Superior temporal gyrus (tissue), 1 donor: ENCODE data around the gene CLIP3.
"Not testable (repeated sequence)": the region's sequence is repeated elsewhere in the genome, so short reads cannot be mapped to it uniquely, and the experiment has no call there.

ENCODE experiments used
- DNase-seq: peaks from one replicate; pipeline ENCODE4 v3.0.0-alpha.2; 2016; ENCODE audit errors: extremely low spot score

The CLIP3 gene

GRCh38 chr19:36049080-36049698 lies 16.5 kb upstream of the CLIP3 start:
- no peak for DNase-seq

DNA sequence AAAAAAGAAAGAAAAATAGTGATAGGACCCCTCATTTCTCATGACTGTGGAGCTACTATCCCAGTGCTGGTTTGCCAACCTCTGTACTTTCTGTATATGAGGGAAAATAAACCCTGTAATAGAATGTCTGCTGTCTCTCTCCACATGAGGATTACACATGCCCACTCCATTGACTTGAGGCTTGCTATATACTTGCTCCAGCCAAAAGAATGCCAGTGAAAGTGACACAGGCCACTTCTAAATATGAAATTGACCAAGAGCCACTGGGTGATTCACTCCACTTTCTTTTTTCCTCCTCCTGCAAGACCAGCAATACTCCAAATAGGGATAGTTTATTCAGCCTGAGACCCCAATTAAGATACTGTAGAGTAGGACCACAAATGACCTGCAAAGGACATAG lies 15.2 kb upstream of the CLIP3 start:
- no peak for DNase-seq

- no peak for DNase-seq
These were observed 13.9 kb upstream of the CLIP3 start for GRCh38 chr19:36046443-36047050.

- peak; percentile 51 for DNase-seq
These were observed 11.3 kb upstream of the CLIP3 start for GRCh38 chr19:36043952-36044351.

- no peak for DNase-seq
These were observed 9.2 kb upstream of the CLIP3 start for GRCh38 chr19:36041831-36042230.

- DNase-seq: not testable (repeated sequence)
These were observed 8.4 kb upstream of the CLIP3 start for GRCh38 chr19:36041092-36041491.

- no peak for DNase-seq
These were observed 7.8 kb upstream of the CLIP3 start for GRCh38 chr19:36040495-36040894.

DNA sequence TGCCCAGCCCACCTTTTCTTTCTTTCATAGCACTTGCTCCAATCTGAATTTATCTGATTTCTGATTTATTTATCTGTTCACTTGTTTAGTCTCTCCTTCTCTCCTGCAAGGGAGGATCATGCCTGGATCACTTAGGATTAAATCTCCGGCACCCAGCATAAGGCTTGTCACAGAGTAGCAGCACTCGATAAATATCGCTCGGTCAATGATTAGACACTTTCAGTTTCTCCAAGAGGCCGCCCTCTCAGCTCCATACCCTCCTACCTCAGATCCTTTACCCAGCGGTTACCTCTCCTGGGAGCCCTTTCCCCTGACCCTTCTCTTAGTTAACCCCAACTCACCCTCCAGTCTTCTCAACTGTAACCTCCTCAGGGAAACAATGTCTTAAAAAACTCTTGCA lies 1.4 kb downstream of the CLIP3 start:
- DNase-seq: no peak

- no peak for DNase-seq
These were observed 2.2 kb downstream of the CLIP3 start for GRCh38 chr19:36030264-36031148.

GRCh38 chr19:36028313-36029041 lies 4.2 kb downstream of the CLIP3 start:
- DNase-seq: peak; percentile 53

DNA sequence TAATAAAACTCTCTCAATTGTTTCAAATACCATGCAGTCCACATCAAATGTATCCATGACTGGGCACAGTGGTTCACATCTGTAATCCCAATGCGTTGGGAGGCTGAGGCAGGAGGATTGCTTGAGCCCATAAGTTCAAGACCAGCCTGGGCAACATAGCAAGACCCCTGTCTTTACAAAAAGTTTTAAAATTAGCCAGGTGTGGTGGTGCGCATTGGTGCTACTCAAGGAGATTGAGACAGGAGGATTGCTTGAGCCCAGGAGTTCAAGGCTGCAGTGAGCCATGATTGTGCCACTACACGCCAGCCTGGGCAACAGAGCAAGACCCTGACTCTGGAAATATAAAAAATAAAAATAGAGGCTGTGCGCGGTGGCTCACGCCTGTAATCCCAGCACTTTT lies 5.0 kb downstream of the CLIP3 start:
- DNase-seq: no peak

GRCh38 chr19:36026091-36026876 lies 6.4 kb downstream of the CLIP3 start:
- no peak for DNase-seq

DNA sequence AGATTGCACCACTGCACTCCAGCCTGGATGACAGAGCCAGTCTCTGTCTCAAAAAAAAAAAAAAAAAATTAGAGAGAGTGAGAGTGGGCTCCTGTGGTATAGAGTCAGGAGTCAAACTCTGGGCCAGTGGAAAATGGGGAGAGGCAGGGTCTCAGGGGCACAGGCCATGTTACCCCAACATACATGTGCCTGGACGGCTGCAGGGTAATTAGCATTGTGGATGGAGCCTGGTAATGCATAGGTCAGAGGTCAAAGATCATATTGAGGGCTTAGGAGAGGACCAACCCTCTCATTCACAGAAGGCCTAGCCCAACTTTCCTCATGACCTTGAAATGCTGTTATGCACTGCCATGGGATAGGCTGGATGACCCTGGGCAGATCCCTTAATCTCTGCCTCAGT lies 7.1 kb downstream of the CLIP3 start:
- DNase-seq: no peak

GRCh38 chr19:36023432-36023831 lies 9.2 kb downstream of the CLIP3 start:
- DNase-seq: no peak

DNA sequence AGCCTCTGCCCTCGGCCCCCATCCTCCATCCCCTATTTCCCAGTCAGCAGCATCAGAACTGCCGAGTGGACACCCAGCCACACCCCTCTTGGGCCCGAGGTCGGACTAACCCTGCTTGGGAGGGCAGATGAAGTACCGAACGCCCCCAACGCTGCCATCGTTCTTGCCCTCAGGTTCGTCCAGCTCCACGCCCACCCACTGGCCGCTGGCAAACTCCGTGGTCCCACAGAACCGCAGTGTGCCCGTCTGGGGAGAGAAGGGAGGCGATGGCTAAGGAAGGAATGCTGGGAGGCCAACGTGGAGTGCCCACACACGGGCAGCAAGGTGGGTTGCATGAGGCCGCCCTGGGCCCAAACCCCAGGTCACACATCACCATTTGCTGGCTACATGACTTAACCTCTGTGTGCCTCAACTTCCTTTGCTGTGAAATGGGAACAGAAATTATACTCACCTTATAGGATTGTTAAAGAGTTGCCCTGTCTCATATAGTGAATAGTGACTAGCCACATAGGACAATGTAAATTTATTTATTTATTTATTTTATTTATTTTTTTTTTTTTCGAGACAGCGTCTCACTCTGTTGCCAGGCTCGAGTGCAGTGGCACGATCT lies 13.5 kb downstream of the CLIP3 start:
- DNase-seq: no peak

DNA sequence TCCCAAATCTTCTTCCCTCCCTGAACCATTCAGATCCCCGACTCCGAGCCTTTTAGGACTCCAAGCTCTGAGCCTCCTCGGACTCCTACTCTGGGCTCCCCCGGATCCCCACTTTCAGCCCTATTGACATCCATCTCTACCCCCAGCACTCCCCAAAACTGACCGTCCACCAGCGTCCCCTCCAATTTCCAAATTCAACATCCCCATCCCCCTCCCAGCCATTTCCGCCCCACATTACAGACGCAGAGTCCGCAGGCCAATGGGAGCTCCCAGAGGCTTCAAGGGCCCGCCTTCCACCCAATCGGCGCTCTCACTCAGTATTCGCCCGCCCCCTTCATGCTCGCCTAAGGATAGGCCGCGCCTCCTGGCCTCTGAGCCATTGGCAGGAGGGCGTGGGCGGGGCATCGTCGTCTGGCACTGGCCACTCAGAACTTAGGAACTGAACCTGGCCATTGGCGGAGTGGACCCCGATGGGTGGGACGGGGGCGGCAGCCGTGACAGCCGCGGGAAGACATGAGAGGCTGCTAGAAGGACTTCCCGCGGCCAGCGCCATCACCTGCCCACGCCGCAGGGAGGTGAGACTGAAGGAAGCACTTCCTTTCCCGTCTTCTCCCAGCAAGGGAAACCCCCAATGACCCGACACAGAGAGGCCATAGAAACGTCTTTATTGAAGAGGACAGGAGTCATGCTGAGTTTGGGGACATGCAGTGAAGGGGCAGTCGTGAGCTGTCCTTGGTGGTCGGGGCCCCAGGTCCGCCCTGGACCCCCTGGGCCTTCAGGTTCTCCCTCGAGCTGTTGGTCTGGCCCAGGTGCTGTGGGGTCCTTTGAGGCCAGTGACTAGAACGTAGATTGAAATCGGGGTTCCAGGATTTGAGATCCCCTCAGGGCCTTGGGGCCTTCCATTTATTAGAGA lies 18.4 kb downstream of the CLIP3 start, which contains the start of gene ALKBH6:
Gene ALKBH6, minus strand, starts transcription at position 202 of the 913 bp plus-strand sequence. CDS start 816 bp downstream, outside the sequence.
- peak; percentile 99 for DNase-seq

DNA sequence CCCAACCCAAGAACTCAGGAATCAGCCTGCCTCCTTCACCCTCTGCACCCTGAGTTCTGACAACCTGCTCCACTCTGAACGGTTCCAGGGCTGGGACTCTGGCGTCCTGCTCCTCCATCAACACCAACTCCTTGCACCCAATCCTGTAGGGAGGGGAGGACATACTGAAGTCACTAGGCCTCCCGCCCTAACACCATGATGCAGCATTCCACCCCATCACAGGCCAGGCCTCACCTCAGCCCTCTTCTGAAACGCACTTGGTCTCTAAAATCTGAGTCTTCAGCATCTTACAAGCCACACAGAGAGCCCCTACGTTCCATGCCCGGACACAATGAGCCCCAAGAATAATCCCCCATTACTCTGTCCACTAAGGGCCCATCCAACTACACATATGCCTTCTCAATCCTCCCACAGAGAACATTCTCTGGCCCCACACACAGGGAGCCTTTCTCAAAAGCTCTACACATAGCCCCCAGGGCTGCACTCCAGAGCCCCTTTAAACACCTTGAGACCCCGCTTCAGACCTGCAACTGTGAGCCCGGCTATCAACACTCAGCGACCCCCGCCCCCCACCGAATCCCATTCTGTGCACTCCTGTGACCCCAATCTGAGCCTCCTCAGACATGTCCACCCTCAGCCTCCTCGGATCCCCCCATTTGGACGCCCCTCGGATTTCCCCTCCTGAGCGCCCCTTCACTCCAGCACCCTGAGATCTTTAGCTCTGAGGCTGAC lies 19.2 kb downstream of the CLIP3 start:
- DNase-seq: no peak

DNA sequence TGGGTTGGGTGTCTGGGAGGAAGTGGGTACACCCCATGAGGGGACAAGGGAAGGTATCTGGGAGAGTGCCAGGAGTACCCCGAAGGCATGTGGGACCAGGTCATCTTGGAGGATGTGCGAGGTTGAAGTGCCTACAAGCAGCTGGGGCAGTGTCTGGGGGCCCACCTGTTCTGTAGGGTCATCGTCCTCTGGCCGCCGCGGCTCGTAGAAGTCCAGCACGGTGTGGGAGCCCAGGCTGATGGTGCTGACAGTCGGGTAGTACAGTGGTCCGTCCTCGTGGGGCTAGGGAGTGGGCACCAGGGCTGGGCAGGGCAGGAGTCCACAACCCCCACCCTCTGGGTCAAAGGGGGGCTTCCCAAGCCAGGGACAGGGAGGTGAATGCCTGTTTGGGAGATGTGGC lies 22.3 kb downstream of the CLIP3 start:
- no peak for DNase-seq
